ENCODE results near the gene USP40. TPM values are rescaled to one million over a fixed set of nuclear protein-coding genes. Genes with fewer than 3 reads are reported as not detected.

The USP40 gene
- total RNA-seq, 4 donors from 2014 or later, result 70.7 to 99.0 (median 85.7) TPM

DNA sequence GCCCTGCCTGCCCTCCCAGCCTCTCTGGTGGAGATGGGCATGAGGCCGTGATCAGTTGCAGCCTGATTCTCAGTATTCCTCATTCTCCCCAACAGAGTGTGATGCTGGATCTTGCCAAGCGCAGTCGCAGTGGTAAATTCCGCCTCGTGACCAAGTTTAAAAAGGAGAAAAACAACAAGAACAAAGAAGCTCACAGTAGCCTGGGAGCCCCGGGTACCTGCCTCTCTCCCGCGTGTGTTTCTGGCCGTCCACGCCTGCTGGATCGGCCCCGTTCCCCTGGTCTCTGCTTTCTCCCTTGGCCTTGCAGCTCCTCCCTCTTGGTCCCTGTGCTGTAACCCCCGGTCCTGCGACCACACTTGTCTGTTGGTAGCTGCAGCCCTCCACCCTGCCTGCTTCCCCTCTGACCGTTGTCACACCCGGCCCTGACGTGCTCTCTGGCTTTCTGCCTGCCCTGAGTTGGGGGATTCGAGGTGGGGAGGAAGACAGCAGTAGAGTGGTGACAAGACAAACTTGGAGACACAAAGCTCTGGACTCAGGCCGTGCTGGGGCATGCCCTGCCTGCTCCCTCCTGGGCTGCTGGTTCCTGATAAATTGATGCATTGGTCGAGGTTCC lies 99.5 kb downstream of the USP40 start:
- intact Hi-C loops (cut with DNase I), result no loop called here
- peaks cover 35 to 41% of the 10 kb centered on the region in 2 donors for H3K36me3 ChIP-seq
- DNase-seq, result peak in 1 of 2 donors; percentile 2
- TF ChIP-seq, protein P1, sequence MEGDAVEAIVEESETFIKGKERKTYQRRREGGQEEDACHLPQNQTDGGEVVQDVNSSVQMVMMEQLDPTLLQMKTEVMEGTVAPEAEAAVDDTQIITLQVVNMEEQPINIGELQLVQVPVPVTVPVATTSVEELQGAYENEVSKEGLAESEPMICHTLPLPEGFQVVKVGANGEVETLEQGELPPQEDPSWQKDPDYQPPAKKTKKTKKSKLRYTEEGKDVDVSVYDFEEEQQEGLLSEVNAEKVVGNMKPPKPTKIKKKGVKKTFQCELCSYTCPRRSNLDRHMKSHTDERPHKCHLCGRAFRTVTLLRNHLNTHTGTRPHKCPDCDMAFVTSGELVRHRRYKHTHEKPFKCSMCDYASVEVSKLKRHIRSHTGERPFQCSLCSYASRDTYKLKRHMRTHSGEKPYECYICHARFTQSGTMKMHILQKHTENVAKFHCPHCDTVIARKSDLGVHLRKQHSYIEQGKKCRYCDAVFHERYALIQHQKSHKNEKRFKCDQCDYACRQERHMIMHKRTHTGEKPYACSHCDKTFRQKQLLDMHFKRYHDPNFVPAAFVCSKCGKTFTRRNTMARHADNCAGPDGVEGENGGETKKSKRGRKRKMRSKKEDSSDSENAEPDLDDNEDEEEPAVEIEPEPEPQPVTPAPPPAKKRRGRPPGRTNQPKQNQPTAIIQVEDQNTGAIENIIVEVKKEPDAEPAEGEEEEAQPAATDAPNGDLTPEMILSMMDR (IDR thresholded peaks at IDR 0.05), result no peak
- TF ChIP-seq POLR2A (IDR thresholded peaks at IDR 0.05), result no peak
- 91 to 93% methylated on average over 20 of the region's 20 CpGs for WGBS, 2 donors
- no peak overlapping the region for H3K4me3 ChIP-seq (replicated peaks in 1 of 3)
- peaks cover 0 to 5% of the 10 kb centered on the region in 2 donors for H3K4me1 ChIP-seq
- H3K9me3 ChIP-seq, result no peaks in the 10 kb centered on the region
- no peak overlapping the region for H3K27ac ChIP-seq
- no peaks in the 10 kb centered on the region for H3K27me3 ChIP-seq

DNA sequence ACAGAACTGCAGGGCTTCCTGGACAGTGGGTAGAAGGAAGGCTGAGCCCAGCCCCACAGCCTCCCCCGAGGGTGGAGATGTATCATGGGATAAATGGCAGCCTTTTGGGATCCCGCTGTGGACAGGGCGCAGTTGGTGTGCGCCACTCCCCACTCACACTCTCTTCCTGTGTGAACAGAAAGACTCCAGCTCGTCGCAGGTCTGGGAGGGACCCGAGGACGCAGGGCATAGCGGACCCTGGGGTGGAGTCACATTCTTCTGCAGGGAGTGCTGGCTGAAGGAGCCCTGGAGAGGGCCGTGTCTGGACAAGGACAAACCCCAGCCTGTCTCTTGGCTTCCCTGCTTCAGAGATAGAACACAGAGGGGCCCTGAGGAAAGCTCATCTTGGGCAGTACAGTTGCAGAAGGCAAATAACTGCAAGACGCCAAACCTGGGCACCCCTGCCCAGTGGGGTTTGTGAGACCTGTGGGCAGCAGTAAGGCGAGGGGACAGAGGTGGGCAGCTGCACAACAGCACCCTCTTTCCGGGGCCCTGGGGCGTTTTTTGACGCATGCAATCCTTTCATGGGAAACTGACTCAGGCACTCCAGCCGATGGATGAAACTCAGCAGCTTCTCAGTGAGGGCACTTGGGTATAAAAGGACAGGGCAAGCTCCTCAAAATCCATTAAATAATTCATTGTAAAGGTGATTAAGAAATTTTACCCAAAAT lies 101.9 kb downstream of the USP40 start:
- peak overlapping the region in 1 of 3 donors; percentile 40 for H3K27ac ChIP-seq
- TF ChIP-seq, protein P1 (IDR thresholded peaks at IDR 0.05), result no peak
- peak in 1 of 2 donors; percentile 15 for TF ChIP-seq POLR2A (IDR thresholded peaks at IDR 0.05)
- no peak for DNase-seq
- H3K27me3 ChIP-seq, result no peaks in the 10 kb centered on the region
- H3K9me3 ChIP-seq, result no peaks in the 10 kb centered on the region
- intact Hi-C loops (cut with DNase I), result no loop called here
- H3K36me3 ChIP-seq, result peaks cover 44 to 56% of the 10 kb centered on the region in 2 donors
- 91 to 95% methylated on average over 13 to 16 of the region's 16 CpGs for WGBS, 2 donors
- H3K4me1 ChIP-seq, result peaks cover 0 to 4% of the 10 kb centered on the region in 2 donors
- H3K4me3 ChIP-seq (replicated peaks in 1 of 3), result no peak overlapping the region

DNA sequence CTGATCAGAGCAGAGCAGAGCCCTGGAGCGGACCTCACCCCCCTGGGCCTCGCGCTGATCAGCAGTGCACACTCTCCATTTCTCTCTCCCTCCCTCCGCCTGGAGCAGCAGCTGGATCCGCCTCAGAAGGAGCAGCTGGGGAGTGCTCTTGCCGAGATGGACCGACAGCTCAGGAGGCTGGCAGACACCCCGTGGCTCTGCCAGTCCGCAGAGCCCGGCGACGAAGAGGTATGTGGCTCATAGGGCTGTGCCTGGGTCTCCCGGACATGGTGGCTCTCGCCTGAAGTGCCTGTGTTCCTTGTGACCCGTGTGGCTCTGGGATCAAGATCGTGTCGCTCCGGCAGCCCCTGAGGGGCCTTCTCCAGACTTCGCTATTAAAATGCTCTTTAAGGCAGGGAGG lies 102.5 kb downstream of the USP40 start:
- peaks cover 44 to 60% of the 10 kb centered on the region in 2 donors for H3K36me3 ChIP-seq
- no peaks in the 10 kb centered on the region for H3K9me3 ChIP-seq
- no peaks in the 10 kb centered on the region for H3K4me1 ChIP-seq
- H3K27ac ChIP-seq, result peak overlapping the region in 1 of 3 donors; percentile 40
- TF ChIP-seq POLR2A (IDR thresholded peaks at IDR 0.05), result no peak
- intact Hi-C loops (cut with DNase I), result no loop called here
- H3K4me3 ChIP-seq (replicated peaks in 1 of 3), result no peak overlapping the region
- WGBS, 2 donors, result 91 to 93% methylated on average over 11 to 19 of the region's 19 CpGs
- no peaks in the 10 kb centered on the region for H3K27me3 ChIP-seq
- no peak for DNase-seq

DNA sequence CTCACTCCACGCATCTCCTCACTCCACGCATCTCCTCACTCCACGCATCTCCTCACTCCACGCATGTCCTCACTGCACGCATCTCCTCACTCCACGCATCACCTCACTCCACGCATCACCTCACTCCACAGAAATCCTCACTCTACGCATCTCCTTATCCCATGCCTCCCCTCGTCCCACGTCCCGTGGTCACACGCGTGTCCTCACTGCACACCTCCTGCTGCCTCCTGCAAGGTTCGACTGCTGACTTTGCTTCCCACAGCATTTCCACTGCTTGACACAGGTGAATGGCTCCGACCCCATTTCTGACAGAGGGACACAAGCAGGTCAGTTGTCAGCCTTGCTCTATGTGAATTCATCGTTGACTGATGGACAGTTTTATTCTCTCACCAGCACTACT lies 103.0 kb downstream of the USP40 start:
- H3K4me1 ChIP-seq, result no peaks in the 10 kb centered on the region
- no peak overlapping the region for H3K27ac ChIP-seq
- no peak for DNase-seq
- TF ChIP-seq POLR2A (IDR thresholded peaks at IDR 0.05), result no peak
- TF ChIP-seq, protein P1 (IDR thresholded peaks at IDR 0.05), result no peak
- 91 to 95% methylated on average over 16 of the region's 16 CpGs for WGBS, 2 donors
- H3K27me3 ChIP-seq, result no peaks in the 10 kb centered on the region
- intact Hi-C loops (cut with DNase I), result no loop called here
- no peak overlapping the region for H3K4me3 ChIP-seq (replicated peaks in 1 of 3)
- H3K36me3 ChIP-seq, result peaks cover 44 to 61% of the 10 kb centered on the region in 2 donors
- H3K9me3 ChIP-seq, result no peaks in the 10 kb centered on the region

DNA sequence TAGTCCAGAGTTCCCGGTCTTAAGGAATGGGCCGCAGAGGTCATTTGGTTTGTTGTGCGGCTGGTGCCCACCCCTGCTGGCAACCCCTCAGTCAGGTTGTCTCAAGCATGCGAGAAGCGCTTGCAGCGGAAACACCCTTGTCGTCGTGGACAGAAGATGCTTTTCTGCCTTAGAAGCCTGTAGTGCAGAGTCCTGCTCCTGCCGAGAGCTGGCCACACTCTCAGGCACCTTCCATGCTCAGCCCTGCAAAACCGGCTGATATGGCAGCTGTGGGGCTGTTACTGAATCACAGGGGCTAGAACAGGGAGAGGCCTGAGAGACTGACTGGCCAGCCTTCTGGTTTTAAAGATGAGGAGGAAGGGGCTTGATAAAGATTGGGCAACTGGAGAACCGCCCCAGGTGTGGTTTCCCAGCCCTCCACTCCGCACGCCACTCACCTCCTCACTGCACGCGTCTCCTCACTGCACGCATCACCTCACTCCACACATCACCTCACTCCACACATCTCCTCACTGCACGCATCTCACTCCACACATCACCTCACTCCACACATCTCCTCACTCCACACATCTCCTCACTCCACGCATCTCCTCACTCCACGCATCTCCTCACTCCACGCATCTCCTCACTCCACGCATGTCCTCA lies 103.6 kb downstream of the USP40 start:
- Histone ChIP-seq H3K9me3 (no peaks in the 10 kb centered on the region), H3K4me1 (no peaks in the 10 kb centered on the region), H3K27ac (no peak overlapping the region), H3K27me3 (no peaks in the 10 kb centered on the region), H3K36me3 (peaks cover 48 to 61% of the 10 kb centered on the region in 2 donors), H3K4me3 (replicated peaks in 1 of 3) (no peak overlapping the region)
- no peak for DNase-seq
- WGBS, 2 donors, result 94 to 97% methylated on average over 21 of the region's 21 CpGs
- intact Hi-C loops (cut with DNase I), result no loop called here
- no peak for TF ChIP-seq POLR2A (IDR thresholded peaks at IDR 0.05)
- TF ChIP-seq, protein P1 (IDR thresholded peaks at IDR 0.05), result no peak

Data from thyroid gland (tissue), 4 donors.